22Rv1 (cell line): ENCODE results near the gene DTNA.

Source experiments
- ZFX ChIP-seq: fragments of 450-650 bp; IDR thresholded peaks from 2 replicates; pipeline ENCODE4 v1.6.1; 2017; ENCODE audit warnings: antibody characterized with exemption, borderline replicate concordance
- TF ChIP-seq, protein P1 (sequence below): fragments of 450-650 bp; IDR thresholded peaks from 2 replicates; pipeline ENCODE4 v1.5.1; 2017; ENCODE audit warnings: mild to moderate bottlenecking

- no peak for TF ChIP-seq ZFX
- TF ChIP-seq, protein P1, sequence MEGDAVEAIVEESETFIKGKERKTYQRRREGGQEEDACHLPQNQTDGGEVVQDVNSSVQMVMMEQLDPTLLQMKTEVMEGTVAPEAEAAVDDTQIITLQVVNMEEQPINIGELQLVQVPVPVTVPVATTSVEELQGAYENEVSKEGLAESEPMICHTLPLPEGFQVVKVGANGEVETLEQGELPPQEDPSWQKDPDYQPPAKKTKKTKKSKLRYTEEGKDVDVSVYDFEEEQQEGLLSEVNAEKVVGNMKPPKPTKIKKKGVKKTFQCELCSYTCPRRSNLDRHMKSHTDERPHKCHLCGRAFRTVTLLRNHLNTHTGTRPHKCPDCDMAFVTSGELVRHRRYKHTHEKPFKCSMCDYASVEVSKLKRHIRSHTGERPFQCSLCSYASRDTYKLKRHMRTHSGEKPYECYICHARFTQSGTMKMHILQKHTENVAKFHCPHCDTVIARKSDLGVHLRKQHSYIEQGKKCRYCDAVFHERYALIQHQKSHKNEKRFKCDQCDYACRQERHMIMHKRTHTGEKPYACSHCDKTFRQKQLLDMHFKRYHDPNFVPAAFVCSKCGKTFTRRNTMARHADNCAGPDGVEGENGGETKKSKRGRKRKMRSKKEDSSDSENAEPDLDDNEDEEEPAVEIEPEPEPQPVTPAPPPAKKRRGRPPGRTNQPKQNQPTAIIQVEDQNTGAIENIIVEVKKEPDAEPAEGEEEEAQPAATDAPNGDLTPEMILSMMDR, result peak; percentile 75
Observed at GRCh38 chr18:34809451-34810072, 99.5 kb downstream of the DTNA start.
